ENCODE data around the gene KRTAP10-1.

KRTAP10-1 gene

GRCh38 chr21:44535963-44536362 is 4.0 kb downstream of the KRTAP10-1 start:
- in situ Hi-C loops (cut with MboI; ENCODE audit: low pct_unique_long_range_greater_than_20kb, low sequenced_read_pairs, unreplicated experiment) = no loop called here
- no peak for TF ChIP-seq CTCF (IDR thresholded peaks at IDR 0.05; ENCODE audit: extremely low read depth, insufficient read depth, missing control alignments)
- no peak for DNase-seq (ENCODE audit: low spot score)

GRCh38 chr21:44534688-44535087 is 5.3 kb downstream of the KRTAP10-1 start:
- in situ Hi-C loops (cut with MboI; ENCODE audit: low pct_unique_long_range_greater_than_20kb, low sequenced_read_pairs, unreplicated experiment) = no loop called here
- TF ChIP-seq CTCF (IDR thresholded peaks at IDR 0.05; ENCODE audit: extremely low read depth, insufficient read depth, missing control alignments) = no peak
- no peak for DNase-seq (ENCODE audit: low spot score)

GRCh38 chr21:44533891-44534627 is 5.9 kb downstream of the KRTAP10-1 start:
- in situ Hi-C loops (cut with MboI; ENCODE audit: low pct_unique_long_range_greater_than_20kb, low sequenced_read_pairs, unreplicated experiment) = no loop called here
- no peak for TF ChIP-seq CTCF (IDR thresholded peaks at IDR 0.05; ENCODE audit: extremely low read depth, insufficient read depth, missing control alignments)
- DNase-seq (ENCODE audit: low spot score) = no peak

GRCh38 chr21:44533121-44533890 is 6.7 kb downstream of the KRTAP10-1 start:
- in situ Hi-C loops (cut with MboI; ENCODE audit: low pct_unique_long_range_greater_than_20kb, low sequenced_read_pairs, unreplicated experiment) = no loop called here
- no peak for TF ChIP-seq CTCF (IDR thresholded peaks at IDR 0.05; ENCODE audit: extremely low read depth, insufficient read depth, missing control alignments)
- DNase-seq (ENCODE audit: low spot score) = no peak

- DNase-seq (ENCODE audit: low spot score) = no peak
- in situ Hi-C loops (cut with MboI; ENCODE audit: low pct_unique_long_range_greater_than_20kb, low sequenced_read_pairs, unreplicated experiment) = no loop called here
- no peak for TF ChIP-seq CTCF (IDR thresholded peaks at IDR 0.05; ENCODE audit: extremely low read depth, insufficient read depth, missing control alignments)
These were observed 7.3 kb downstream of the KRTAP10-1 start for GRCh38 chr21:44532712-44533111.

GRCh38 chr21:44531606-44532564 is 8.1 kb downstream of the KRTAP10-1 start:
- DNase-seq (ENCODE audit: low spot score) = no peak
- in situ Hi-C loops (cut with MboI; ENCODE audit: low pct_unique_long_range_greater_than_20kb, low sequenced_read_pairs, unreplicated experiment) = no loop called here
- no peak for TF ChIP-seq CTCF (IDR thresholded peaks at IDR 0.05; ENCODE audit: extremely low read depth, insufficient read depth, missing control alignments)

All from GM13977 (cell line).